ENCODE data around the gene POP5. TPM values are rescaled to one million over a fixed set of nuclear protein-coding genes. Genes with fewer than 3 reads are reported as not detected.
A peak's percentile ranks its signal among the peaks of the same experiment; 100 is the strongest.

The POP5 gene
- 10 to 100 TPM in 3 of 4 donors, 1 to 10 TPM in 1; 7.5 to 26.9 (median 22.5) TPM for total RNA-seq

DNA sequence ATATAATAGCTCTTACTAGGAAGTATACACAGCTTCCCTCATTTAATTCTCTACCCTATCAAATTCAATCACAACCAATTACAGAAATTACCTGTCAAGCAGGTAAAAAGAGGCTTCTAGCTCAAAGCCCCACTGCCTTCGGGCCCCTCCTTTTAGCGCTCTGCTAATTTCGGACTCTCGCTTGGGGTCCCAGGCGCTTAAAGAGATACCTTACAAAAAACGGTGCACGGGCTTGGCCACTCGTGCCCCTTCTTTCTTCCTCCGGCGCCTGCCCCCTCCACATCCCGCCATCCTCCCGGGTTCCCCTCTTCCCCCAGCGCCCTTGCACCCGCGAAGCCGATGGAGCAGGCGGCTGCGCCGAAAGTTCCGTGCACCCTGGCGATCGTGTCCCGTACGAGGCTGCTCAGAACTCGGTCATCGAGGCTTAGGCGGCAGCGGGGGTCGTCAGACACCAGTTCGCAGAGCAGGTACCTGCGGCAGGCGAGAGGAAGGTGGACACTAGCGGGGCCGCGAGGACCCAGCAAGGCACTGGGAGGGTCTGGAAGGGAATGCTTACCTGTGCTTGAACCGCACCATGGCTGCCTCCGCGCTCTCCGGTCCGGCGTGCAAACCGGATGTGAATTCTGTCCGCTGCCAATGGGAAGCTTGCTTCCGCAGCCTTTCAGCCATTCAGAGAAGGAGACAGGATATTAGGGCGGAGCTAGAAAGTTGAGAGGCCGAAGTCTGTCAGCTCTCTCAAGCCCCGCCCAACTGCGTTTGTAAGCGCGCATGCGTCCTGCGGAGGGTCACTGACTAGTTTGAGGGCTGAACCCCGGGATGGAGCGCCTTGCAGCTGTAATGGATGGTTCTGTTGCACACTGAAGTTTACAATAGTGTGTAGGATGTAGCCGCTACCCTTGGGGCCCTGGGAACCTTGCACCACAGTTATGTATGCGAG, at the start of gene POP5:
TSS of gene POP5 (minus strand) at position 616 of the 937 bp plus-strand sequence. CDS start at position 576, 40 bp downstream.
- intact Hi-C loops (cut with DNase I; ENCODE audit: low total_unique reads) = loop anchor here (10.0 kb wide), 2 partner anchors 64 to 134 kb away; partner anchors contain the start of genes CABP1 and UNC119B
- WGBS, 2 donors = 0 to 1% methylated on average over 50 to 56 of the region's 56 CpGs
- TF ChIP-seq POLR2A (IDR thresholded peaks at IDR 0.05) (no peak), CTCF (IDR thresholded peaks at IDR 0.05) (no peak)
- DNase-seq (ENCODE audit: low spot score in 2 of 2) = peak; percentile 97 to 98
- H3K4me3 ChIP-seq (ENCODE audit: low read depth, poor library complexity, severe bottlenecking) = peak within 1 kb of the TSS; percentile 81

DNA sequence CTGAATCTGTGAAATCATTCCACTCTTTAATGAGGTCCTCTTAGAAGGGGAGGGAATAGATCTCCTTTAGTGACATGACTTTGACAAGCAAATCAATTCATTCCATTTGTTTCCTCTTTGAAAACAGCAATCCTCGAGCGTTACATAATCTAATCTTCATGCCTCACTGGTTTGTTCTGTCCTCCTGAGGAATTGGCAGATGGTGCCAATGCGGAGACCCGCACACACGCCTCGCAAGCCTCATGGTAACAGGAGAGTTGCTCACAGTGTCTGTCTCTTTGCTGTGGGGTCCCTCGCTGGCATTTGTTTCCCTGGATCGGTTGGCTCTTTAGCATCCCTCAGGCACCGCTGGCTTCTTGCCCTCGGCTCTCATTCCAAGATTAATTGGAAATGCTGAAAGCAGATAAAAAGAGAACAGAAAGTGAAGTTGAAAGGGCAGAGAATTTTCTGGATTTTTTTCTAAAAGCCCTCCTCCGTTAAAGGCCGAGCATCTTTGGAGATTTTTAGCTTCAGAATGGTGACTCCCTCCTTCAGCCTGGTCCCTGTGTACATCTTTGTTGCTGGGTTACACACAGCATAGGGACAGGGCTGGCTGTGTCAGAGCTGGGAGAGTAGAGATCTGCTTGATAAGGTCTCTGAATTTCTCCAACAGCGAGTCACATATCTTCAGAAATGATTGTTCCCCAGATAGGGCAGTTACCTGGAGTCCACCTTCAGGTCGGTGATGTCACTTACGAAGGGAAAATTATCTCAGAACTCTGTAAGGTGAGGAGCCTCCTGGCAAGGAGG, 49.1 kb upstream of the POP5 start:
- TF ChIP-seq CTCF (IDR thresholded peaks at IDR 0.05) (no peak), POLR2A (IDR thresholded peaks at IDR 0.05) (no peak)
- WGBS, 2 donors = 49 to 56% methylated on average over 15 of the region's 15 CpGs
- no peak for DNase-seq (ENCODE audit: low spot score in 2 of 2)
- H3K4me3 ChIP-seq (ENCODE audit: low read depth, poor library complexity, severe bottlenecking) = no peak overlapping the region
- intact Hi-C loops (cut with DNase I; ENCODE audit: low total_unique reads) = no loop called here

DNA sequence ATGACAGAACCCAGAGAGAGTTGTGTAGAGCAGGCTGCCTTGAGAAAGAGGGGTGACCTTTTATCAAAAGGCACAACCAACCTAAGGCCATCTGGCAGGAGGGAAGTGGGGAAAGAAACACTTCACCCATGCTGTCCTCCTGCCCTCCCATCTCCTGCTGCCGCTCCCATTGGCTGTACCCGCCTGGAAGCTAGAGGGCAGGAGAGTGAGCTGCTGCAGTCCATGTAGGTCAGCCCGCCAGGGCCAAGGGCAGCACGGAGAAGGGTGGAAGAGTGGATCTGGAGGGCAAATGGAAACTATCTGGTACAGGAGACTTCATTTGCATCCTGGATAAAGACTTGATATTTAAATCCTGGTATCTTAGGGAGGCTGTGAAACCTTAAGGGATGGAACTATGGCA, 47.7 kb upstream of the POP5 start:
- WGBS, 2 donors = 66 to 74% methylated on average over 4 of the region's 4 CpGs
- no peak for DNase-seq (ENCODE audit: low spot score in 2 of 2)
- no peak for TF ChIP-seq CTCF (IDR thresholded peaks at IDR 0.05)
- TF ChIP-seq POLR2A (IDR thresholded peaks at IDR 0.05) = no peak
- no peak overlapping the region for H3K4me3 ChIP-seq (ENCODE audit: low read depth, poor library complexity, severe bottlenecking)
- intact Hi-C loops (cut with DNase I; ENCODE audit: low total_unique reads) = no loop called here

- WGBS, 2 donors = 78 to 84% methylated on average over 26 of the region's 26 CpGs
- DNase-seq (ENCODE audit: low spot score in 2 of 2) = no peak
- H3K4me3 ChIP-seq (ENCODE audit: low read depth, poor library complexity, severe bottlenecking) = no peak overlapping the region
- TF ChIP-seq POLR2A (IDR thresholded peaks at IDR 0.05) = no peak
- intact Hi-C loops (cut with DNase I; ENCODE audit: low total_unique reads) = no loop called here
Measured at GRCh38 chr12:120625557-120626419, 44.6 kb upstream of the POP5 start.

GRCh38 chr12:120620624-120621023, 39.4 kb upstream of the POP5 start:
- TF ChIP-seq CTCF (IDR thresholded peaks at IDR 0.05) (no peak), POLR2A (IDR thresholded peaks at IDR 0.05) (no peak)
- intact Hi-C loops (cut with DNase I; ENCODE audit: low total_unique reads) = no loop called here
- DNase-seq (ENCODE audit: low spot score in 2 of 2) = no peak
- H3K4me3 ChIP-seq (ENCODE audit: low read depth, poor library complexity, severe bottlenecking) = no peak overlapping the region
- WGBS, 2 donors = 80 to 85% methylated on average over 2 of the region's 2 CpGs
